Natural killer cell (primary cell): ENCODE measurements around the gene RABGAP1L. TPM values are rescaled to one million over a fixed set of nuclear protein-coding genes. Genes with fewer than 3 reads are reported as not detected.
"Not testable (repeated sequence)": the region's sequence is repeated elsewhere in the genome, so short reads cannot be mapped to it uniquely, and the experiment has no call there.

ENCODE experiments used
- ATAC-seq, 3 donors: fragments of 150-1000 bp in 2 of 3; fragments of 200-7000 bp in 1 of 3; cut with Tn5 transposase; 1 replicate in 1 of 3; 2 replicates in 2 of 3; pipeline ENCODE4 v1.10.0; 2021; ENCODE audit warnings: mild to moderate bottlenecking in 2 of 3, moderate library complexity in 2 of 3
- DNase-seq, 2 donors: peaks; one replicate each; pipeline versions ENCODE4 v3.0.0 to v3.0.0-alpha.2; 2013 to 2021; ENCODE audit warnings: mixed read lengths in 1 of 2
- H3K27ac ChIP-seq: one replicate; pipeline ENCODE4 v1.5.1; 2013; ENCODE audit warnings: mild to moderate bottlenecking, low read length
- H3K27me3 ChIP-seq: one replicate; pipeline ENCODE4 v1.6.1; 2013; ENCODE audit warnings: low read length; ENCODE audit not compliant: control insufficient read depth, insufficient read depth
- H3K36me3 ChIP-seq: one replicate; pipeline ENCODE4 v1.6.1; 2013; ENCODE audit warnings: low read length; ENCODE audit not compliant: control insufficient read depth, insufficient read depth
- H3K4me1 ChIP-seq: one replicate; pipeline ENCODE4 v1.6.1; 2013; ENCODE audit warnings: low read length; ENCODE audit not compliant: control insufficient read depth, insufficient read depth
- H3K4me3 ChIP-seq: one replicate; pipeline ENCODE4 v1.5.1; 2013; ENCODE audit warnings: low read length
- H3K9me3 ChIP-seq: one replicate; pipeline ENCODE4 v1.6.1; 2013; ENCODE audit warnings: low read length; ENCODE audit not compliant: control insufficient read depth, insufficient read depth
- H3K27ac Mint-ChIP-seq, 2 donors: one replicate each; pipeline ENCODE4 v1.8.0; 2022; ENCODE audit warnings: mild to moderate bottlenecking in 2 of 2, mixed read lengths in 2 of 2, moderate library complexity in 1 of 2
- H3K27me3 Mint-ChIP-seq, 2 donors: one replicate each; pipeline ENCODE4 v1.8.0; 2022; ENCODE audit warnings: low read depth in 2 of 2, mixed read lengths in 2 of 2
- H3K36me3 Mint-ChIP-seq: one replicate; pipeline ENCODE4 v1.8.0; 2022; ENCODE audit warnings: mixed read lengths
- H3K4me1 Mint-ChIP-seq, 2 donors: one replicate each; pipeline ENCODE4 v1.8.0; 2022; ENCODE audit warnings: mixed read lengths in 2 of 2
- H3K4me3 Mint-ChIP-seq: one replicate; pipeline ENCODE4 v1.8.0; 2022; ENCODE audit warnings: mild to moderate bottlenecking, moderate library complexity, mixed read lengths
- H3K9me3 Mint-ChIP-seq, 2 donors: one replicate each; pipeline ENCODE4 v1.8.0; 2022; ENCODE audit warnings: mixed read lengths in 2 of 2
- WGBS: methylation state at CpG from one replicate; pipeline ENCODE4 v1.1.7; 2013; ENCODE audit warnings: missing lambda C conversion rate; ENCODE audit not compliant: insufficient coverage; 5-methylcytosine and 5-hydroxymethylcytosine counted together
- intact Hi-C: fragments of 100-400 bp; cut with micrococcal nuclease; formaldehyde crosslinking; loops from one replicate; pipeline ENCODE4 v1.14.2; 2022
- total RNA-seq, 4 donors: library from RNA; stranded (reverse); fragments of 120-200 nt in 1 of 4; gene quantifications; one replicate each; pipeline versions ENCODE4 v1.2.3 to v1.2.4, GENCODE V29; 2013 to 2022
- TF ChIP-seq, protein P1 (sequence below): fragments of 200-600 bp; IDR thresholded peaks from one replicate; pipeline ENCODE4 v1.8.0; 2022; ENCODE audit warnings: antibody characterized with exemption

RABGAP1L gene
- total RNA-seq, 3 donors from 2014 or later (not counting 1 experiment from before 2014, with no cell fraction given), result 145 to 168 (median 153) TPM

GRCh38 chr1:174689524-174689923 lies 530.2 kb downstream of the RABGAP1L start:
- H3K36me3 Mint-ChIP-seq, result no peaks in the 10 kb centered on the region
- no peak overlapping the region for H3K27ac ChIP-seq
- no peaks in the 10 kb centered on the region for H3K36me3 ChIP-seq
- no peak overlapping the region for H3K4me3 ChIP-seq
- intact Hi-C loops, result no loop called here
- DNase-seq (no peak), ATAC-seq (no peak)
- no peaks in the 10 kb centered on the region for H3K27me3 Mint-ChIP-seq
- no peak overlapping the region for H3K4me3 Mint-ChIP-seq
- WGBS, result 79% methylated on average over 1 of the region's 1 CpG
- H3K9me3 ChIP-seq, result no peaks in the 10 kb centered on the region
- H3K9me3 Mint-ChIP-seq, result no peaks in the 10 kb centered on the region
- TF ChIP-seq, protein P1, sequence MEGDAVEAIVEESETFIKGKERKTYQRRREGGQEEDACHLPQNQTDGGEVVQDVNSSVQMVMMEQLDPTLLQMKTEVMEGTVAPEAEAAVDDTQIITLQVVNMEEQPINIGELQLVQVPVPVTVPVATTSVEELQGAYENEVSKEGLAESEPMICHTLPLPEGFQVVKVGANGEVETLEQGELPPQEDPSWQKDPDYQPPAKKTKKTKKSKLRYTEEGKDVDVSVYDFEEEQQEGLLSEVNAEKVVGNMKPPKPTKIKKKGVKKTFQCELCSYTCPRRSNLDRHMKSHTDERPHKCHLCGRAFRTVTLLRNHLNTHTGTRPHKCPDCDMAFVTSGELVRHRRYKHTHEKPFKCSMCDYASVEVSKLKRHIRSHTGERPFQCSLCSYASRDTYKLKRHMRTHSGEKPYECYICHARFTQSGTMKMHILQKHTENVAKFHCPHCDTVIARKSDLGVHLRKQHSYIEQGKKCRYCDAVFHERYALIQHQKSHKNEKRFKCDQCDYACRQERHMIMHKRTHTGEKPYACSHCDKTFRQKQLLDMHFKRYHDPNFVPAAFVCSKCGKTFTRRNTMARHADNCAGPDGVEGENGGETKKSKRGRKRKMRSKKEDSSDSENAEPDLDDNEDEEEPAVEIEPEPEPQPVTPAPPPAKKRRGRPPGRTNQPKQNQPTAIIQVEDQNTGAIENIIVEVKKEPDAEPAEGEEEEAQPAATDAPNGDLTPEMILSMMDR, result no peak
- no peaks in the 10 kb centered on the region for H3K27me3 ChIP-seq
- no peaks in the 10 kb centered on the region for H3K4me1 ChIP-seq
- H3K27ac Mint-ChIP-seq, result peak overlapping the region in 1 of 2 donors; percentile 34
- peaks cover 0 to 10% of the 10 kb centered on the region in 2 donors for H3K4me1 Mint-ChIP-seq

DNA sequence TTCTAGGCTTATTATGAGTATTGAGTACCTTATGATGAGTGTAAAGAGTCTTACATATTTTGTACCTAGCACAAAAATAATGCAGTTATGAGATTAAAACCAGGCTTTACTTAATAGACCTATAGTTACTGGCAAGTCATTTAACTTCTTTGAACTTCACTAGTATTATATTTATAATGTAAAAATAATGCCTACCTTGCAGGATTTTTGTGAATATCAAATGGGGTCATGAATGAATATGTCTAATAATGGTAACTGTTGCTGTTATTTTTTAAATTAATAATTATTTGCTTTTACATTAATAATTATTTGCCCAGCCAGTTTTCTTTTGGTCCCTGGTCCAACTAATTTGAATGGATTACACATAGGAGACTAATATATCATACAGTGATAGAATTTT lies 530.9 kb downstream of the RABGAP1L start:
- Histone ChIP-seq H3K27ac (no peak overlapping the region), H3K27me3 (no peaks in the 10 kb centered on the region), H3K4me3 (no peak overlapping the region), H3K9me3 (no peaks in the 10 kb centered on the region), H3K4me1 (no peaks in the 10 kb centered on the region), H3K36me3 (no peaks in the 10 kb centered on the region)
- Mint-ChIP-seq H3K9me3 (peaks cover 2% of the 10 kb centered on the region in 2 donors), H3K4me1 (peaks cover 0 to 10% of the 10 kb centered on the region in 2 donors), H3K27ac (peak overlapping the region in 1 of 2 donors; percentile 34), H3K4me3 (no peak overlapping the region), H3K27me3 (no peaks in the 10 kb centered on the region), H3K36me3 (no peaks in the 10 kb centered on the region)
- intact Hi-C loops, result no loop called here
- ATAC-seq, result no peak
- TF ChIP-seq, protein P1, result no peak
- DNase-seq, result no peak

DNA sequence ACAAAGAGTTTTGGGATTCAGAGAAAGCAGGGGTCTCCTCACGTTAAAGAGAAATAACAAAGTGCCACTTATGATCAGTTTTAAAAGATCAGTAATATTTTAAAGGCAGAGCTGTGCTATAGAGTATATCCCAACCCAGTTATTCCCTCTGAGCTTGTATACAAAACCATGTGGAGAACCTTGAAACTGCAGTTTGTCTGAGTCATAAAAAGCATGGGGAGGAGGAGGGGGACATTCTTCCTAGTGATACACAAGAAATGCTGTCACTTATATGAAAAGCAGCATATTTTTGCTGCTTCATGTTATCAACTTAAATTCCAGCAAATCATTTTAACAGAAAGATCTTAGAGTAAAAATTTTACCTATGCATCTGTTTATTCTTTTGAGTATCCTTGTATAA lies 533.0 kb downstream of the RABGAP1L start:
- Mint-ChIP-seq H3K4me1 (peaks cover 6 to 9% of the 10 kb centered on the region in 2 donors), H3K27me3 (no peaks in the 10 kb centered on the region), H3K4me3 (no peak overlapping the region), H3K36me3 (no peaks in the 10 kb centered on the region), H3K9me3 (peaks cover 2% of the 10 kb centered on the region in 2 donors), H3K27ac (no peak overlapping the region)
- WGBS, result 85% methylated on average over 1 of the region's 1 CpG
- H3K4me3 ChIP-seq, result no peak overlapping the region
- no peaks in the 10 kb centered on the region for H3K27me3 ChIP-seq
- intact Hi-C loops, result no loop called here
- no peaks in the 10 kb centered on the region for H3K9me3 ChIP-seq
- DNase-seq (no peak), ATAC-seq (no peak)
- TF ChIP-seq, protein P1, result no peak
- no peak overlapping the region for H3K27ac ChIP-seq
- H3K36me3 ChIP-seq, result no peaks in the 10 kb centered on the region
- H3K4me1 ChIP-seq, result no peaks in the 10 kb centered on the region

- no peaks in the 10 kb centered on the region for H3K27me3 Mint-ChIP-seq
- ATAC-seq, result no peak
- no peak overlapping the region for H3K27ac ChIP-seq
- peaks cover 2% of the 10 kb centered on the region in 2 donors for H3K9me3 Mint-ChIP-seq
- TF ChIP-seq, protein P1, result no peak
- DNase-seq, result no peak
- H3K4me3 Mint-ChIP-seq, result no peak overlapping the region
- no peaks in the 10 kb centered on the region for H3K36me3 Mint-ChIP-seq
- no peak overlapping the region for H3K27ac Mint-ChIP-seq
- H3K36me3 ChIP-seq, result no peaks in the 10 kb centered on the region
- H3K27me3 ChIP-seq, result no peaks in the 10 kb centered on the region
- WGBS, result 71% methylated on average over 3 of the region's 3 CpGs
- intact Hi-C loops, result no loop called here
- peaks cover 8 to 11% of the 10 kb centered on the region in 2 donors for H3K4me1 Mint-ChIP-seq
- H3K4me3 ChIP-seq, result no peak overlapping the region
- no peaks in the 10 kb centered on the region for H3K4me1 ChIP-seq
- H3K9me3 ChIP-seq, result no peaks in the 10 kb centered on the region
Observed at GRCh38 chr1:174693085-174693484, 533.8 kb downstream of the RABGAP1L start.

GRCh38 chr1:174693539-174693938 lies 534.2 kb downstream of the RABGAP1L start:
- ATAC-seq, H3K27me3 Mint-ChIP-seq, H3K9me3 Mint-ChIP-seq, H3K36me3 ChIP-seq, intact Hi-C loops, H3K4me1 ChIP-seq, H3K9me3 ChIP-seq, H3K4me3 Mint-ChIP-seq, DNase-seq, H3K27ac ChIP-seq, H3K36me3 Mint-ChIP-seq, H3K27ac Mint-ChIP-seq, H3K4me3 ChIP-seq, H3K27me3 ChIP-seq: not testable (repeated sequence)
- H3K4me1 Mint-ChIP-seq, result peaks cover 8 to 11% of the 10 kb centered on the region in 2 donors
